ENCODE data around the gene RSPH1. TPM values are rescaled to one million over a fixed set of nuclear protein-coding genes. Genes with fewer than 3 reads are reported as not detected.

RSPH1 gene
- total RNA-seq, 4 donors from 2014 or later: 0.99 to 1.9 (median 1.9) TPM; not detected in 1

DNA sequence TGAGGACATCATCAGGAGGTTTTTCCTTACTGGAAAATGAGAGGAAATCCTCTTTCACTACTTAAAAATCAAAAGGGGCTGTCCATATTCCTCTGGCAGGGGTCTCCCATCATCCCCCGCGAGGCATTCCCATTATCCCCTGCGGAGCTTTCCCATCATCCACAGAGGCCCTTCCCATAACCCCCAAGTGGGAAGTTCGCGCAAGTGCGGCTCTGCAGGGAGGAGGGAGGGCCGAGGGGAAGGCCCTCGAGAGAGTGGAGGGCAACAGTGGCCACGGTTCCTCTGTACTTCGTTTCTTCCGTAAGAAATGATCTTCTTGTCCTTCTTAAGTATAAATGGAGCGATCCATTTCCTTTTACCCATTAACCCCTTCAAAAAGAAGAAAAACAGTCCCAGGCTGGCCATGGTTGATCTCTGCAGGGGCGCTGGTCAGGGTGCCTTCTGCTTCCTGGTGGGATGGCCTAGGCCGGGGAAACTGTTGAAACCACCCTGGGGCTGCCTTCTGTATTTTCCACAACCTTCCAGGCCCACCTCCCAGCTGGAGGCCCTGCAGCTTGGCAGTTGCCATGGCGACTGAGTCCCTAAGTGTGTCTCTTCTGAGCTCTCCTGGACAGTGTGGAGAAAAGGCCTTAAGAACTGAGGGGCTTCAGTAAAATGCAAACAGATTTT lies 3.6 kb upstream of the RSPH1 start:
- TF ChIP-seq POLR2AphosphoS5 (IDR thresholded peaks at IDR 0.05) (no peak), POLR2A (IDR thresholded peaks at IDR 0.05) (no peak), EP300 (IDR thresholded peaks at IDR 0.05) (no peak)
- TF ChIP-seq, protein P1, sequence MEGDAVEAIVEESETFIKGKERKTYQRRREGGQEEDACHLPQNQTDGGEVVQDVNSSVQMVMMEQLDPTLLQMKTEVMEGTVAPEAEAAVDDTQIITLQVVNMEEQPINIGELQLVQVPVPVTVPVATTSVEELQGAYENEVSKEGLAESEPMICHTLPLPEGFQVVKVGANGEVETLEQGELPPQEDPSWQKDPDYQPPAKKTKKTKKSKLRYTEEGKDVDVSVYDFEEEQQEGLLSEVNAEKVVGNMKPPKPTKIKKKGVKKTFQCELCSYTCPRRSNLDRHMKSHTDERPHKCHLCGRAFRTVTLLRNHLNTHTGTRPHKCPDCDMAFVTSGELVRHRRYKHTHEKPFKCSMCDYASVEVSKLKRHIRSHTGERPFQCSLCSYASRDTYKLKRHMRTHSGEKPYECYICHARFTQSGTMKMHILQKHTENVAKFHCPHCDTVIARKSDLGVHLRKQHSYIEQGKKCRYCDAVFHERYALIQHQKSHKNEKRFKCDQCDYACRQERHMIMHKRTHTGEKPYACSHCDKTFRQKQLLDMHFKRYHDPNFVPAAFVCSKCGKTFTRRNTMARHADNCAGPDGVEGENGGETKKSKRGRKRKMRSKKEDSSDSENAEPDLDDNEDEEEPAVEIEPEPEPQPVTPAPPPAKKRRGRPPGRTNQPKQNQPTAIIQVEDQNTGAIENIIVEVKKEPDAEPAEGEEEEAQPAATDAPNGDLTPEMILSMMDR (IDR thresholded peaks at IDR 0.05): no peak
- WGBS, 2 donors (ENCODE audit: low coverage in 1 of 2): 59 to 72% methylated on average over 8 to 9 of the region's 15 CpGs
- Histone ChIP-seq H3K4me3 (no peak overlapping the region), H3K27ac (no peak overlapping the region), H3K36me3 (no peaks in the 10 kb centered on the region), H3K27me3 (no peaks in the 10 kb centered on the region), H3K9me3 (no peaks in the 10 kb centered on the region), H3K4me1 (peaks cover 0 to 16% (median 0%) of the 10 kb centered on the region in 3 donors)
- no peak for ATAC-seq

DNA sequence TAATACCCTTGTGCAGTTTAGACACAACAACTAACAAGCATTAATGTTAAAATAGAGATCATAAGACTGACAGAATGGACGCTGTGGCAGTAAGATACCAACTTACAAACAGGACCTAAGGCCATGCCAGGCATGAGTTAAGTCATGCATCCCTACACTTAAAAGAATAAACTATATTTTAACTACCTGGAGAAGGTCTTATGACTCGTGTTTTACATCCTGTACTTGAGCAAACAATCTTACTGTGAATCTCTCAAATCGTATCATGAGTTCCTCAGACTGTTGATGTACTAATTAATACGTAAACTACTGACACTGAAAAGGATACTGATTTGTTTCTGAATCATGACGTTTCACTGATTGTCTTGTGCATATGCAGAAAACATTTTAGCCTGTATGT lies 2.0 kb upstream of the RSPH1 start:
- Histone ChIP-seq H3K4me3 (no peak overlapping the region), H3K36me3 (no peaks in the 10 kb centered on the region), H3K27me3 (no peaks in the 10 kb centered on the region), H3K27ac (no peak overlapping the region), H3K9me3 (no peaks in the 10 kb centered on the region), H3K4me1 (peaks cover 0 to 16% (median 0%) of the 10 kb centered on the region in 3 donors)
- TF ChIP-seq, protein P1 (IDR thresholded peaks at IDR 0.05): no peak
- TF ChIP-seq POLR2A (IDR thresholded peaks at IDR 0.05) (no peak), EP300 (IDR thresholded peaks at IDR 0.05) (no peak), POLR2AphosphoS5 (IDR thresholded peaks at IDR 0.05) (no peak)
- WGBS, 2 donors (ENCODE audit: low coverage in 1 of 2): 74% methylated on average over 5 of the region's 5 CpGs
- ATAC-seq: no peak

DNA sequence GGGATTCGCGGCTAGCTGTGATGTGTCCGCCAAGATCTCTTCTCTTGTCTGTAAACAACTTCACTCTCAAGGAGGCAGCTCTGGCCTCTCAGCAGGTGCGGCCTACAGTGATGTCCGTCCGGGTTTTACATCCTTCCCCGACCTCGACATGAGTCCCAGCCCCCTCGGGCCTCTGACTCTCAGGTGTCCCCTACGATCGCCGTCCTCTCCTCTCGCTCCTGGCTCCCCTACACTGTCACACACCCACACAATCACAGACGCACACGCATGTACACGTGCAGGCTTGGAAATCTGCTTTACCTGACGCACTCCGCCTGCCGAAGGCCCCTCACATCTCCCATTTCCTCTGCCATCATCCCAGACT lies 797 bp upstream of the RSPH1 start:
- Histone ChIP-seq H3K4me1 (peaks cover 0 to 16% (median 0%) of the 10 kb centered on the region in 3 donors), H3K9me3 (no peaks in the 10 kb centered on the region), H3K27me3 (no peaks in the 10 kb centered on the region), H3K27ac (peak overlapping the region; percentile 48 to 93 (median 90)), H3K4me3 (peak overlapping the region; percentile 39 to 68), H3K36me3 (no peaks in the 10 kb centered on the region)
- WGBS, 2 donors (ENCODE audit: low coverage in 1 of 2): 21 to 25% methylated on average over 13 to 14 of the region's 19 CpGs
- ATAC-seq: peak; percentile 6
- TF ChIP-seq POLR2AphosphoS5 (IDR thresholded peaks at IDR 0.05) (no peak), POLR2A (IDR thresholded peaks at IDR 0.05) (no peak), EP300 (IDR thresholded peaks at IDR 0.05) (no peak)
- TF ChIP-seq, protein P1 (IDR thresholded peaks at IDR 0.05): no peak

DNA sequence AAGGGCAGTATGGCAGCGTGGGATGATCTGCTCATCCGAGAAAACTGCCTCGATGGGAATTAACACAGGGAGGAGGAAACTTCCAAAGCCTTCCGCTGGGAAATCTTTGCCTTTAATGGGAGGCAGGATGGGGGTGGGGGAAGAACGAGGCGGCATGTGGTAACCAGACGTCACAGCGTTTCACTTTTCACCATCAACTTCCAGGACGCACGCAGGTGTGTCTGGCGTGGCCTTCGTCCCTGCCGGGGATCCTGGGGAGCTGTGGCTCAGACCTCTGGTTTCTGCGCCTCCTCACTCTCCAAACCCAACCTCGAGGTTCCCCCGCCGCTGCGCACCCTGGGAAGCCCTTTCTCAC lies 282 bp downstream of the RSPH1 start:
- peak overlapping the region in 3 of 4 donors; percentile 72 to 93 (median 91) for H3K27ac ChIP-seq
- H3K4me1 ChIP-seq: peaks cover 0 to 16% (median 0%) of the 10 kb centered on the region in 3 donors
- no peak for TF ChIP-seq EP300 (IDR thresholded peaks at IDR 0.05)
- TF ChIP-seq, protein P1 (IDR thresholded peaks at IDR 0.05): peak in 2 of 4 experiments; percentile 13 to 40
- peak overlapping the region; percentile 35 to 68 for H3K4me3 ChIP-seq
- H3K36me3 ChIP-seq: no peaks in the 10 kb centered on the region
- WGBS, 2 donors (ENCODE audit: low coverage in 1 of 2): 0% methylated on average over 5 to 12 of the region's 18 CpGs
- no peaks in the 10 kb centered on the region for H3K27me3 ChIP-seq
- ATAC-seq: peak; percentile 8
- H3K9me3 ChIP-seq: no peaks in the 10 kb centered on the region

DNA sequence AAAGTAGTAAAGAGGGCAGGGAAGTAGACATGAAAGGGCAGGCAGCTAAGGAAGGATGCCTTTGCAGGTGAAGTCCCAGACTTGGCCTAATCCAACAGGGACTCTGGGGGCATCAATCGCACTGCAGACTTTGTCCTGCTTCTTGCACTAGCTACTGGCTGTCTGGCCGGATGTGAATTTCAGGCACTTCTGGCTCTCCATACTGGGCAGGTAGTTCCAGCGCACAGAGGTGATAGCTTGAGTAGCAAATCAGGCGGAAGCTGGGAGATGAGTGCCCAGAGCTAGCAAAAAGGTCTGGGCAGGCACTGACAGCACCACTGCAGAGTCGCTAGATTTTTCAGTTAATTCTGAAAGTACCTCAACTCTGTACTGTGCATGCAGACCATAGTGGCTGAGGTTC lies 997 bp downstream of the RSPH1 start:
- peaks cover 0 to 16% (median 0%) of the 10 kb centered on the region in 3 donors for H3K4me1 ChIP-seq
- H3K4me3 ChIP-seq: no peak overlapping the region
- no peak for ATAC-seq
- no peaks in the 10 kb centered on the region for H3K9me3 ChIP-seq
- no peaks in the 10 kb centered on the region for H3K36me3 ChIP-seq
- no CpG with 5 or more reads among the region's 5 CpGs for WGBS, 2 donors (ENCODE audit: low coverage in 1 of 2)
- TF ChIP-seq, protein P1 (IDR thresholded peaks at IDR 0.05): no peak
- TF ChIP-seq POLR2AphosphoS5 (IDR thresholded peaks at IDR 0.05): no peak
- TF ChIP-seq EP300 (IDR thresholded peaks at IDR 0.05): no peak
- TF ChIP-seq POLR2A (IDR thresholded peaks at IDR 0.05): no peak
- no peak overlapping the region for H3K27ac ChIP-seq
- H3K27me3 ChIP-seq: peaks cover 2% of the 10 kb centered on the region

Measured in gastroesophageal sphincter (tissue), 4 donors.